Epithelial cell of prostate (primary cell): ENCODE measurements around the gene WDR91.
"Not testable (repeated sequence)": the region's sequence is repeated elsewhere in the genome, so short reads cannot be mapped to it uniquely, and the experiment has no call there.

Experiments used
- DNase-seq: peaks from one replicate; pipeline ENCODE4 v3.0.0-alpha.2; 2011; ENCODE audit warnings: low read depth, low spot score
- H3K27ac ChIP-seq: fragments of 450-650 bp; 2 replicates; pipeline ENCODE4 v1.5.1; 2017; ENCODE audit warnings: mild to moderate bottlenecking

The WDR91 gene

DNA sequence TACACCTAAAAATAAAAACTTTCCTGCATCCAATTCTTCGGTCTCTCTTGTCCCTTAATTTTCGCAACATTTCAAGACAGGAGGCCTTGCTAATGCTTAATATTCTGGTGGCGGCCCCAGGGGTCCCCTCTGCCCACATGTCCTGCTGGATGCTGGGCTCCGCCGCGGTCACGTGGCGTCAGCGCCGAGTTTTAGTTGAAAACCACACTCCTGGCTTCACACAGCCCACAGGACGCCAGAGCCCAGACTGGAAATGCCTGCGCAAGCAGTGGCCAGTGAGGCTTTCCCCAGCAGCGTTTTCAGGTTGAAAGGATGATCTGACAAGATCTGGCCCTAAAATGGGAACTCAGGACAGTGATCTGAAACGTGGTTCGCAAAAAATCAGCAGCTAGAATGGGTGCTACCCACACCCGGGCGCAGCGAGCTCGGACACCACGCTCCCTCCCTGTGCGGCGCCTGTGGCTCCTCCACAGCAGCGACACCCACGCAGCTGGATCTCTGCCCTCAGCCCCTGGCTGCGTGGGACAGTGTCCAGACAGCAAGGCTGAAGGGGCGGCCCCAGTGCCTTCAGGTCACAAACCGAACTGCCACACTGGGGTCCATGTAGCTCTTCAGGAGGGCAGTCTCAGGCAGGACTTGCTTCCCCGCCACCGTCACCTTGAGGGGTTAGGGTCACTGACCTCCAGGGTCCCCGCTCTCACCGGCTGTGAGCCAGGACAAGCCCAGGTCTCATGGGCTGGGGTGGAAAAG, 29.2 kb downstream of the WDR91 start:
- DNase-seq: no peak
- H3K27ac ChIP-seq: no peak overlapping the region

DNA sequence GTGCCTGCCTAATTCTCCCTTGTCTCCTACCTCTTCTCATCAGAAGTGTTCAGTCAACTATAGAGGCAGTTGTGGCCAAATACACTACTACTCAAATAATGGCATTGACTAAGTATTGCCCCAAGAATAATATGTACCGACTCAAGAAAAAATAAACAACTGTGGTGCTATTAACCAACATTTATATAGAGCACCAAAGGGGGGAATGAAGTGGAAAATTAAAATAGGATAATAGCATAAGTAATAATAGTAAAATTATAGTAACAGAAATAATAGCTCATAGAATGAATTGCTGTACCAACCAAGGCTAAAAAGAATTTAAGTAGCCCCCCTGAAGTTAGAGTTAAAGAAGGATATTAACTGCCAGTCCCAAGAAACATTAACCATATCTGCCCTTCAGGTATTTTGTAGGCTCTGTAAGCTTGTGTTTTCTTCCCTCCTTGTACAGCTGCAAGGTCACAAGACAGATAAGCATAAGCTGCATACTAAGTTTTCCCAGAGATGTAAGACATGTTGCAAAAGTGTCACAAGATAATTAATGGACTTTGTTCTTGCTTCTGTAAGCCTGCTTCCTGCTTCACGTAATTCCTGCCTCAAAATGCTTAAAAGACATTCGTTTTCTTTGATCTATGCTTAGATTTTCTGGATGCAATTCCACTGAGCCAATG, 29.9 kb downstream of the WDR91 start:
- no peak for DNase-seq
- H3K27ac ChIP-seq: no peak overlapping the region

DNA sequence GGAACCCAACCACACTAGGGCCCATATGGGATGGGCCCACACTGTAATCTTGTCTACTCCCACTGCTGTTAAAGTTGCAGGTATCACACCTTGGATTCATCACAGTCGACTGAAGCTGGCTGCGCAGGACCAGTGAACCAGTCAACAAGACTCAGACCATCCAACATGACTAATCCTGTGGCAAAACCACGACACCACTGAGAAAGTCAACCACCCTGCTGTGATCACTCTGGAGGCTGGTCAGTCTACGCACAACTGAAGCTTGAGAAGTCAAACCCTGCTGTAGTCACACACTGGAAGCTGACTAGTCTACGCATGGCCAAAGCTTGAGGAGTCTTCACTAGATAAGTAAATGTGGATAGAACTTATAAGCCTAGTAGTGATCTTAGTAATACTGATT, 31.2 kb downstream of the WDR91 start:
- no peak for DNase-seq
- no peak overlapping the region for H3K27ac ChIP-seq

DNA sequence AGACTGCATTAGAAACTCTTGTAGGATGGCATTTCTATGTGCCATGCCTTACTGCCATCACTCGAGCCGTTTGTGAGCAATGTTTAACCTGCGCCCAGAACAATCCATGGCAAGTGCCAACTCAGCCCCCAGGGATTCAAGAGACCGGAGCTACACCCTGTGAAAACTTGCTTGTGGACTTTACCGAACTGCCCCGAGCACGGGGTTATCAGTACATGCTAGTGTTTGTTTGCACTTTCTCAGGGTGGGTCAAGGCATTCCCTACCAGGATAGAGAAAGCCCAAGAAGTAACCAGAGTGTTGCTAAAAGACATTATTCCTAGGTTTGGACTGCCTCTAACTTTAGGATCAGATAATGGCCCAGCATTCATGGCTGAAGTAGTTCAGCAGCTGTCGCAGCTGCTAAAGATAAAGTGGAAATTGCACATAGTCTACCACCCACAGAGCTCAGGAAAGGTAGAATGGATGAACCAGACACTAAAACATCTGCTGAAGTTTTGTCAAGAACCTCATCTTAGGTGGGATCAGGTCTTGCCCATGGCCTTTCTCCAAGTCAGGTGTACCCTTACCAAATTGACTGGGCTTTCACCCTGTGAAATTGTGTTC, 31.9 kb downstream of the WDR91 start:
- H3K27ac ChIP-seq: no peak overlapping the region
- DNase-seq: no peak

DNA sequence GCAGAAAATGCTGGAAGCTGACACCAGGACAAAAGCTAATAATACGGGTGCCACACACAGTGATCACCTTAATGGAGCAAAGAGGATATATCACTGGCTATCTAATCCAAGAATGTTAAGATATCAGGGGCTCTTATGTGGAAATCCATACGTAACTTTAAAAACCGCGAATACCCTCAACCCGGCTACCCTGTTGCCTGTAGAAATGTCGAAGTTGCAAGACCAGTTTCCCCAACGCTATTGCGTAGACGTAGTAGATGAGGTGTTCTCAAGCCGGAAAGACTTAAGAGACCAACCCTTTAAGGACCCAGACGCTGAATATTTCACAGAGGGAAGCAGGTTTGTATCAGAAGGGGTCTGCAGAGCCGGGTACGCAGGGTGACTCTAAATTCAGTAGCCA, 33.0 kb downstream of the WDR91 start:
- H3K27ac ChIP-seq: peak overlapping the region; percentile 94
- no peak for DNase-seq

DNA sequence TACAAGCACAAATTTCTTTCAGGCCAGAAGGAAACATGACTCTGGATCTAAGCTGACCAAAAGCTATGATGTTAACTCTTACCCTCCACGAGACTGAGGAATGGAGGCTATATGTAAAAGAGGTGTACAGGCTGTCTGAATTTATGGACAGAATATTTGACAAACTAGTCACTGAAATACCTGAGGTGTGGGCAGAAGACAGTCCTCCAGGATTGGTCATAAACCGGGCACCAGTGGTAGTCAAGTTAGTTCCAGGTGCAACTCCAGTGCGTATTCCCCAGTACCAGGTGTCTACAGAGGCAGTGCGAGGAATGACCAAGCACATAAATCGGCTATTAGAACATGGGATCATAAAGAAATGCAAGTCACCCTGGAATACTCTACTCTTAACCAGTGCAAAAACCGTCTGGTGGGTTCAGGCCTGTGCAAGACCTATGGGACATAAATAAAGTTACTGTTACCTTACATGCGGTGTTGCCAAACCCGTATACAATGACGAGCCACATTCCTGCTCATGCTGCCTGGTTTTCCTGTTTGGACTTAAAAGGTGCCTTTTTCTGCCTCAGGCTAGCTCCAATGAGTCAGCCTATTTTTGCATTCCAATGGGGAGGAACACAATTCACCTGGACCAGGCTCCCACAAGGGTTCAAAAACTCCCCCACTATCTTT, 34.2 kb downstream of the WDR91 start:
- peak overlapping the region; percentile 94 for H3K27ac ChIP-seq
- DNase-seq: peak; percentile 89

DNA sequence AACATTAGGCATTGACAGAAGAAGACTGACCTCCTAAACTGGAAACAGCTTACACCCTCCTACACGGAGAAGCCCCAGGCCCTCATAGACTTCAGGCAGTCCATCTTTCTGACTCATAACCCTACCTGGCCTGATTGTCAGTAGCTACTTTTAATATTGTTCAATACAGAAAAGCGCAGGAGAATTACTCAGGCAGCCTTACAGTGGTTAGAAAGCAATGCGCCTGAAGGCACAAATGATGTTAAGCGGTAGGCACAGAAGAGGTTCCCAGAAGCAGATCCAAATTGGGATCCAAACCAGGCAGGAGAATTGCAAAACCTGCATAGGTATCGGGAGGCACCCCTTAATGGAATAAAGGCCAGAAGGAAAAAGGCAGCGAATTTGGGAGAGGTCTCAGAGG, 35.4 kb downstream of the WDR91 start:
- H3K27ac ChIP-seq: peak overlapping the region; percentile 94
- peak; percentile 49 for DNase-seq

DNA sequence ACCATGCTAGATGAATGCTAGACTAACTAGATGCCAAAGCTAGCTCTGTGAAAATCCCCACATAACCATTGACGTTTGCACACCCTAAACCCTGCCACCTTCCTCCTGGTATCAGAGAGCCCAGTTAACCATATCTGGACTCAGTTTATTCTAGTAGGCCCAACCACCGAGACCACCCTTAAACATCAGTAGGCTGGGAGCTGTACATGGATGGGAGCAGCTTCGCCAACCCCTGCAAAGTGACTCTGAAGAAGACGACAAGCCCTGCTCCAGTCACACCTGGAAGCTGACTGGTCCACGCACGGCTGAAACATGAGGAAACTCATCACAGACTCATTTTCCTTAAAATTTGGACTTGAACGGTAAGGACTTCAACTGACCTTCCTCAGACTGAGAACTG, 36.4 kb downstream of the WDR91 start:
- DNase-seq: no peak
- peak overlapping the region; percentile 94 for H3K27ac ChIP-seq

DNA sequence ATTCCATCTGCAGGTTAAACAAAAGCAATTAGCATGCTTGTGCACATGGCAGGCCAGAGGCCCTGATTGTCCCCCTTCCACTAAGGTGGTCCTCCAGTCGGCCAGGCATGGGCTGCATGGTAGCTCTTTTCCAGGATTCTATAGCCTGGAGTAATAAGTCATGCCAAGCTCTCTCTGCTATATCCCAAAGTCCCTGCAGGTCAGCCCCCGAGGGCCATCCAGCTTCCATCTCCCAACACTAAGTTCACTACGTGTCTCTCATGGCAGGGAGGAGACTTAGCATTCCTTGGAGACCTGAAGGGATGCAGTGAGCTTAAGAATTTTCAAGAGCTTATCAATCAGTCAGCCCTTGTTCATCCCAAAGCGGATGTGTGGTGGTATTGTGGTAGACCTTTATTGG, 37.4 kb downstream of the WDR91 start:
- DNase-seq, H3K27ac ChIP-seq: not testable (repeated sequence)

DNA sequence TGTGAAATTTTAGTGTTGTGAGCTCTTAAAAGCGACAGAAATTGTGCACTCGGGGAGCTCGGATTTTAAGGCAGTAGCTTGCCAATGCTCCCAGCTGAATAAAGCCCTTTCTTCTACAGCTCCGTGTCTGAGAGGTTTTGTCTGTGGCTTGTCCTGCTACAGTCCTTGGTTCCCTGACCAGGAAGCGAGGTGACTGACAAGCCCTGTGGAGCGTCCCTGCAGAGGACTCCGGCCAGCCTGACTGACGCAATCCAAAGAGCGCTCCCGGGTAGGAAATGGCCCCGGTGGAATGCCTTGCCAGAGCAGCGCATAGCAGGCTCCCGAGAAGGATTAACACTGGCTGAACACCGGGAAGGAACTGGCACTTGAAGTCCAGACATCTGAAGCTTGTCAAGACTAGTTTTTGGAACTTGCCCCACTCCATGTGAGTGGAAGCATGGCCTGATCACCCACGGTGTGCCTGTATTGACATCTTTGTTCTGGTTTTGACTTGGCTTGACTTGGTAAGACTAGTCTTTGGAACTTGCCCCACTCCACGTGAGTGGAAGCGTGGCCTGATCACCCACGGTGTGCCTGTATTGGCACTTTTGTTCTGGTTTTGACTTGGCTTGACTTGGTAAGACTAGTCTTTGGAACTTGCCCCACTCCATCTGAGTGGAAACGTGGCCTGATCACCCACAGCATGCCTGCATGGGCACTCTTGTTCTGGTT, 39.6 kb downstream of the WDR91 start:
- H3K27ac ChIP-seq: peak overlapping the region; percentile 98
- DNase-seq: peak; percentile 33

DNA sequence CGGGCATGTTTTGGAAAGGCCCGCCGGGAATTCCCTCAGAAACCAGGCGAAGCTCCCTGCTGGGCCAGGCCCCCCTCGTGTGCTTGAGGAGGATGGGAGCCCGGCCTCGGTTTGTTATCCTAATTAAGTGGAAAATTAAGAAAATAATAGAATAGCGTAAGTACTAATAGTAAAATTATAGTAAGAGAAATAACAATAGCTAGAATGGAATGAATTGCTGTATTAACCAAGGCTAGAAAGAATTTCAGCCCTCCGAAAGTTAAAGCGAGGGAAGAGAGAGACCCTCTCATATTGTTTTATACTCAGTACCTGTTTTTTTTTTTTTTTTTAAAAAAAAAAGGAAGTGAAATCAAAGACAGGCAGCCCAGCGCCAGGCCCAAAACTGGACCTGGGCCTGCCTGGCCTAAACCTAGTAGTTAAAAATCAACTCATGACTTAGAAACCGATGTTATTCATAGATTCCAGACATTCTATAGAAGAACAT, 40.3 kb downstream of the WDR91 start:
- peak overlapping the region; percentile 98 for H3K27ac ChIP-seq
- DNase-seq: not testable (repeated sequence)

DNA sequence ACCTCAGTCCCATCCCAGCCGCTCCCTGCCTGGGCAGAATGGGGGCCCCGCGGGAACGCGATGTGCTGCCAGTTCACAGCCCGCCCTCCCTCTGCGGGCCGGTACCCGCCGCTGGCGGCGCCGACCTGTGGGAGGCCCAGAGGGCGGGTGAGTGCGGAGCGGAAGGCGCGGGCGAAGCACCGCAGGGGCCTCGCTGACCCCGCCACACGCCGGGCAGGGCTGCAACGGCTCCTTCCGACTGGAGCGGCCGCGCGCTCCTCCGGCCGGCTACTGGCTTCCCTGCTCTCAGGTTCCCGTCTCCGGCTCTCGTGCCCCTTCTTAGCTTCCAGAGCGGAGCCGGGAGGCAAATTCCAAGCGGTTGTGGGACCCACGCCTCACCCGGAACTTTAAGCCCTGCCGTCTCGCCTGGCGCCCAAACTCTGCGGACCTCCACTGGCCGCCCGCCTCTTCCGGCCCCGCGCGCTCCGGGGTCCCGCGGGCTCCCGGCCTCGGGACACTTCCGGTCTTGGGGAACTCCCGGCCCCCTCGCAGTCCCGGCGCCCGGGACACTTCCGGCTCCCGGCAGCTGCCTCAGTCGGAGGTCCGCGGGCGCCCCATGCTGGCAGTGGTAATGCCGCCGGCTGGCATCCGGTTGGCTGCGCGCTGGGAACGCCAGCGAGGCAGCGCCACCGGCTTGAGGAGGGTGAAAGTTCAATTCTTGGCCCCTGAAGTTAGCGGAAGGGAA, 40.9 kb downstream of the WDR91 start, which contains the start of gene CYREN:
CYREN (minus strand) TSS at position 434 of the 724 bp plus-strand sequence. CDS start 1,785 bp downstream, outside the sequence.
- peak within 1 kb of the TSS; percentile 98 for H3K27ac ChIP-seq
- peak; percentile 46 for DNase-seq

DNA sequence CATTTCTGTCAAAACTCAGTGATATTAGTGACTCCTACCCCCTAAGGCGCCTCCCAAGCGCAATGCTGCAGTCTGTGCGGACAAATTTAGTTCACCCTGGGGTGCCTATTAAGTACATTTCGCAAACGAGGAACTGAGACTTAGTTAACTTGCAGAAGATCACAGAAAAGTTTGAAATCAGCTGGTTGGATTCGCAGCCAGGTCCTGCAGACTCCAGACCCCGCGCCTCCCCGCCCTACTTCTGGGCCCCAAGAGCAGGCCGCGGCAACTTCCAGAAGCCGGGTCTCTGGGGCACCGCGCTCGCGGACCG, 41.4 kb downstream of the WDR91 start:
- peak overlapping the region; percentile 98 for H3K27ac ChIP-seq
- no peak for DNase-seq

DNA sequence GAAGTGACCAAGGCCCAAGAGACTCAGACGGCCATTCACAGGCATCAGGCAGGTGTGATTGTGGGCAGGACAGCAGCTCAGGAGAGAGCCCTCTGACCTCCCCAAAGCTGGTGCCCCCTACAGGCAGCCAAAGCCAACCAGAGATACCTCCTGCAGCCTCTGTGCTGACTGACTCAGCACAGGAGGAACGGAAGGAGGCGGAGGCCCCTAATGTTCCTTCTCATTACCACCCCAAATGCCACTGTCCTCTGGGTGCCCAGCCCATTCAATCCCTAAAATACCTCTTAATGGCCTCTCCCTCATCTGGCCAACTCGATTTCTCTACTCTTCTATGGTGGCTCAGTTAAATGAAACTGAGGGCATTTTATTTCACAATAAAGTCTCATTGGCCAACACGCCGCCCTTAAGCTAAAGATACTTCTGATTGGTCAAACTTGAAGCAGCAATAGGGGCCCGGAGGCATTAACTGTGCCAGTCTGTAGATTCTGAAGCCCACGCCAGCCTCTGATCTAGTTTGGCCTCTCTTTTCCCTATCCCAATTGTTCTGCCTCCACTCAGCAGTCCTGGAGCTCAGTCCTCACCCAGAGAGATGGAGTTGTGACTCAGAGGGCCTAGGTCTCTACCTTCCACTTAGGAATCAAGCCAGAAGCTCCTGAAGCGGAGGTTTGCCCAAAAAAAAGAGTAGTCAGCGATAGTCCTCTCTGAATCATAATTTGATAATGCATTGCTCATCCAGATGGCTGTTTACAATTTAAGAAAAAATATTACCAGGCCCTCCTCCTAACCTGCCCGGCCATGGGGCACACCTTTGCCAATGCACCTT, 42.0 kb downstream of the WDR91 start:
- peak; percentile 73 for DNase-seq
- peak overlapping the region; percentile 98 for H3K27ac ChIP-seq

DNA sequence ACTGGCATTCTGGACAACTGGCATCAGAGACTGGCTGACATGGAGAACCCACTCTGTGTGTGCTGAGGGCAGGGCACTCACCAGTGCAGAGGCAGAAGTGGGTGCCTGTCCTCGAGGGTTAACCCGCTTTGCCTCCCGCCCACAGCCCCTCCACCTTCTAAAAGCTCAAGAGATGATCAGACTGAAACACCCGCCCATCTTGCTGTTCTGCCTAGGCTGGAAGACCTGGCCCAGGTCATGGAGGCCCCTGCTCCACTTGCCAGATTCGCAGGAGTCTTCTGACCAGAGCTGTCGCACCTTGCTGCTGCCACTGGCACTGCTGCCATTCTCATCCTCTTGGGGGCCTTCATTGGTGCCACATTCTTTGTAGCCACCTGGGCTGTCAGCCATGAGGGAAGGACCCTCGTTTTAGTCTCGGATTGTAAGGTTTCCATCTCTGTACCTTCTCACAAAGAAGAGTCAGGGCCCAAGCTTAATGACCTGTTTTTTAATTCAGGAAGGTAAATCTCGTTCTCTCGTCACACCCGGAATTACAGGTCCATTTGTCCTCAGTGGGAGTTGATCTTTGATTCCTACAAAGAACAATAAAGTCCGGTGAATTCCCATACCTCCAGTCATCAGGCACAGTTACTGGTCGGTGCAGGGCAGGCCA, 42.7 kb downstream of the WDR91 start:
- peak overlapping the region; percentile 98 for H3K27ac ChIP-seq
- no peak for DNase-seq

DNA sequence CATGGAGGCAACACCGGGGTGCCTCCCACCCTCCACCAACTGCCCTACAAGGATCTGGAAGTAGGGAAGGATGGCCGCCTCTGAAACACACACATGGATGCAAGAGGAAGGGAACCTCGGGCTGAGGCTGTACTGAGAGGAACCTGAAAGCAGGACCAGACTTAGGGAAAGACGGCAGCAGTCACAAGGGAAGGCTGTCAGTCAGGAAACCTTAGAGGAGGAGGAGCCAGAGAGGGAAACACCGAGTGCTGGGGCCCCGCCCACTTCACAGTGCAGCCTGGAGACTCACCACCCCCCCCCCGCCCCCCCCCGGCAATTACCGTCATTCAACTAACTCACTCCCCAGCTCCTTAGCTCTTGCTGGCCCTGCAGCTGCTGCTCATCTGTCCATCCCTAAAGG, 43.3 kb downstream of the WDR91 start:
- H3K27ac ChIP-seq: no peak overlapping the region
- no peak for DNase-seq

DNA sequence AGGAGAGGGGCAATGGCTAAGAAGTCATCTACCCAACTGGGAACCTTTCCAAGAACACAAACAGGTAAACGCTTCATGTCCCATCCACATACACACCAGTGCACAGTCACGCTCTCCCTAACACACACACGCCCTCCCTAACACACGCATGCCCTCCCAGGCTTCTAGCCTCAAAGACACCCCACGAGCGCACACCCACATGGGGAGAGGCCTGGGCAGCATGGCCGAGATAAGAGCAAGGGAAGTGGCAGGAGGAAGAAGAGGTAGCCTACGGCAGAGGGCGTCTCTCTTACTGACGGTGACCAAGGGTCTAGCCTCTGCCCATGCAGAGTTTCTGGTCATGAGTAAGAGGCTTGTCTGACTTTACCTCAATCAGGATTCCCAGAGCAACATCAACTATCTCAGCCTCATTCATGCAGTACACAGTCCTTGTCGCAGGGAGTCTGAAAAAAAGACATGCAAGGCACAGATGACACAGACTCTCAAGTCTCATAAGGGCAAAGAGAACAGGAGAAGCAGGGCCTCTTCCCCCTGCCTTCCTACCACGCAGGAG, 43.9 kb downstream of the WDR91 start:
- no peak for DNase-seq

More for the DNA sequence above, 43.9 kb downstream of the WDR91 start:
- H3K27ac ChIP-seq: no peak overlapping the region
